Fibroblast of villous mesenchyme (primary cell): ENCODE data around the gene PSMD1. TPM values are rescaled to one million over a fixed set of nuclear protein-coding genes. Genes with fewer than 3 reads are reported as not detected.
A peak's percentile ranks its signal among the peaks of the same experiment; 100 is the strongest.

Experiments
- DNase-seq: peaks from one replicate; pipeline ENCODE4 v3.0.0-alpha.2; 2010; ENCODE audit warnings: low read depth
- H3K4me3 ChIP-seq: 2 replicates; pipeline ENCODE4 v1.5.1; 2011; ENCODE audit warnings: low read depth, mild to moderate bottlenecking, low read length
- CTCF ChIP-seq: IDR thresholded peaks from 2 replicates; pipeline ENCODE4 v1.5.1; 2012; ENCODE audit warnings: low read depth, mild to moderate bottlenecking, low read length; ENCODE audit not compliant: insufficient read depth
- total RNA-seq: library from RNA; depleted of rRNA; stranded (reverse); fragments of >200 nt; gene quantifications from 2 replicates; pipeline ENCODE4 v1.2.3, GENCODE V29; 2012

Gene PSMD1
- total RNA-seq, 1 donor: 153 TPM

GRCh38 chr2:231100990-231101389 lies 44.3 kb downstream of the PSMD1 start:
- H3K4me3 ChIP-seq: no peak overlapping the region
- TF ChIP-seq CTCF: no peak
- no peak for DNase-seq

- no peak for TF ChIP-seq CTCF
- peak; percentile 49 for DNase-seq
These were observed 46.1 kb downstream of the PSMD1 start for GRCh38 chr2:231102772-231103171.

DNA sequence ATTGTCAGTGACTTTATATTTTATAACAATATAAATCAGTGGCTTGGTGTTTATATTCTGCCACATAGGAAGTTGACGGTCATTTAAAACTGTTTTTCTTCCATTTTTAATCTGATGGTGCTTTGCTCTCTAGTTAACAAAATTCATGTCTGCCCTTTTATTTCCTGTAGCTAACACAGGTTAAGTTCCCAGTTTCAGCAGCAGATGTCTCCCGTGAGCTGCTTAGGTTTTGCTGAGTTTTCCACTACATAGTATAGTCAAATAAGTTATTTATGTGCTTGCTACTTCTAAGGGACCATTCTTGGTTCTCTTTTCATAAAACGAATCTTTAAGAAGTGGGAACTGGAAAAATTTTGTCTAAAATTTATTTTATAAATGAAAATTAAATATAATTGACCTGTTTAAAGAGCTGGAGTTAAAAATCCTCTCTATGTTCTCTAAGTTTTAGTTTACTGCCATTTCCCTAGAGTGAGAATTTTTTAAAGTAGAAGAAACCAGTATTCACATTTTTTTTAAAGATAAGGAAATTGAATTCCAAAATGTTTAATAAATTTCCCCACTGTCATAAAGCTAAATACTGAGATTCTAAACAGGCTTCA lies 47.5 kb downstream of the PSMD1 start:
- H3K4me3 ChIP-seq: no peak overlapping the region
- peak; percentile 82 for DNase-seq
- peak; percentile 96 for TF ChIP-seq CTCF

More at GRCh38 chr2:231102772-231103171, 46.1 kb downstream of the PSMD1 start:
- H3K4me3 ChIP-seq: no peak overlapping the region

- DNase-seq: peak; percentile 62
- no peak overlapping the region for H3K4me3 ChIP-seq
- peak; percentile 35 for TF ChIP-seq CTCF
These were observed 53.9 kb downstream of the PSMD1 start for GRCh38 chr2:231110551-231110950.

DNA sequence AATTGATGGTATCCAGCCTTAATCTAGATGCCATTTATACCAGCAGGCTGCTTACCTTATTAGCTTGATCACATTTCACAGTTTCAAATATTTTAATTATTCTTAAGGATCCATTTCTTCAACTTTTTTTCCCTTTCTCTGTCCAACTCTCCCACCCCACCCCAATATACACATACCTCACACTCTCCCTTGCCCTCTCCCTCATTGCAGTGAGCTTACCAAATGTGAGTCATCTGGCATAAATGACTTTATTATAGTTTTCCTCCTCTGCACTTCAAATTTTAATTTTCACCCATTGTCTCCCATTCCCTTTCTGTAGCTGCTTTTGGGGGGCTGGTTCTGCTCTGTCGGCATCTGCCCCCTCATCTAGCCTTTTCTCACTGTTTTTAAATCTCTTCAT lies 55.3 kb downstream of the PSMD1 start:
- no peak for TF ChIP-seq CTCF
- peak; percentile 48 for DNase-seq
- H3K4me3 ChIP-seq: no peak overlapping the region

- DNase-seq: no peak
- TF ChIP-seq CTCF: no peak
- no peak overlapping the region for H3K4me3 ChIP-seq
These were observed 56.8 kb downstream of the PSMD1 start for GRCh38 chr2:231113489-231113888.

GRCh38 chr2:231115651-231116050 lies 59.0 kb downstream of the PSMD1 start:
- no peak overlapping the region for H3K4me3 ChIP-seq
- no peak for DNase-seq
- TF ChIP-seq CTCF: no peak
